Measurements from ENCODE around the gene VWCE.

Gene VWCE

DNA sequence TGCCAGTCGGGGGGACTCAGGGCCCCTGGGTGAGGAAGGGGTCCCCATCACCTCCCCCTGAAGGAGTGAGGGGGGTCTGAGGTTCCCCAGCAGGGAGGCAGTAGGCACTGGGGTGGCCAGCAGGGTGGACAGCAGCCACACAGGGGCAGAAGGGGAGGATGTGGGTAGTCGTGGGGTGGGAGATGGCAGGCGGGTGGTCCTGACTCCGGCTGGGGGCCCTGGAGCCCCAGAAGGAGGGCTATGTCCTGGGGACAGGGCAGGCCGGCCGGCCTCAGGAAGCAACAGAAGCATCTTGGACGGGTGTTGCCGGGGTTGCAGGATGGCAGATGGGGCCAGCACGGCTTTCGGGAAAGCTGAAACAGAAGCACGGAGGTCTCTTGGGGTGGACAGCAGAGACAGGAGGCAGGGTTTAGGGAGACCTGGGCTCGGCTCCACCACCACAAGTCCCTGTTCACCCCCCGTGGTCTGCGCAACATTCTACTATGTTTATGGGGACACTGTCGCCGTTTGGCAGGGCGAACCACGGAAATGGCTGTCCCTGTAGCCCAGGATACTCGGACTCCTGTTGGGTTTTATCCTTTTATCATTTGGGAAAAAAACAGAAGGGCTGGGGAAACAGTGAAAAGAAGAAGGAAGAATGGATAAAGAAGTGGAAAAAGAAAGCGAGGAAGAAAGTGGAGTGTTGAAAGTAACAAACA is 14.1 kb downstream of the VWCE start:
- H3K9me3 ChIP-seq, result no peaks in the 10 kb centered on the region
- no peak overlapping the region for H3K4me3 ChIP-seq (ENCODE audit: low read depth, low read length)
- no peaks in the 10 kb centered on the region for H3K36me3 ChIP-seq
- no peak for DNase-seq
- no peaks in the 10 kb centered on the region for H3K4me1 ChIP-seq
- H3K27me3 ChIP-seq, result no peaks in the 10 kb centered on the region
- TF ChIP-seq, protein P1, sequence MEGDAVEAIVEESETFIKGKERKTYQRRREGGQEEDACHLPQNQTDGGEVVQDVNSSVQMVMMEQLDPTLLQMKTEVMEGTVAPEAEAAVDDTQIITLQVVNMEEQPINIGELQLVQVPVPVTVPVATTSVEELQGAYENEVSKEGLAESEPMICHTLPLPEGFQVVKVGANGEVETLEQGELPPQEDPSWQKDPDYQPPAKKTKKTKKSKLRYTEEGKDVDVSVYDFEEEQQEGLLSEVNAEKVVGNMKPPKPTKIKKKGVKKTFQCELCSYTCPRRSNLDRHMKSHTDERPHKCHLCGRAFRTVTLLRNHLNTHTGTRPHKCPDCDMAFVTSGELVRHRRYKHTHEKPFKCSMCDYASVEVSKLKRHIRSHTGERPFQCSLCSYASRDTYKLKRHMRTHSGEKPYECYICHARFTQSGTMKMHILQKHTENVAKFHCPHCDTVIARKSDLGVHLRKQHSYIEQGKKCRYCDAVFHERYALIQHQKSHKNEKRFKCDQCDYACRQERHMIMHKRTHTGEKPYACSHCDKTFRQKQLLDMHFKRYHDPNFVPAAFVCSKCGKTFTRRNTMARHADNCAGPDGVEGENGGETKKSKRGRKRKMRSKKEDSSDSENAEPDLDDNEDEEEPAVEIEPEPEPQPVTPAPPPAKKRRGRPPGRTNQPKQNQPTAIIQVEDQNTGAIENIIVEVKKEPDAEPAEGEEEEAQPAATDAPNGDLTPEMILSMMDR (IDR thresholded peaks at IDR 0.05; ENCODE audit: low read depth, low read length), result no peak

DNA sequence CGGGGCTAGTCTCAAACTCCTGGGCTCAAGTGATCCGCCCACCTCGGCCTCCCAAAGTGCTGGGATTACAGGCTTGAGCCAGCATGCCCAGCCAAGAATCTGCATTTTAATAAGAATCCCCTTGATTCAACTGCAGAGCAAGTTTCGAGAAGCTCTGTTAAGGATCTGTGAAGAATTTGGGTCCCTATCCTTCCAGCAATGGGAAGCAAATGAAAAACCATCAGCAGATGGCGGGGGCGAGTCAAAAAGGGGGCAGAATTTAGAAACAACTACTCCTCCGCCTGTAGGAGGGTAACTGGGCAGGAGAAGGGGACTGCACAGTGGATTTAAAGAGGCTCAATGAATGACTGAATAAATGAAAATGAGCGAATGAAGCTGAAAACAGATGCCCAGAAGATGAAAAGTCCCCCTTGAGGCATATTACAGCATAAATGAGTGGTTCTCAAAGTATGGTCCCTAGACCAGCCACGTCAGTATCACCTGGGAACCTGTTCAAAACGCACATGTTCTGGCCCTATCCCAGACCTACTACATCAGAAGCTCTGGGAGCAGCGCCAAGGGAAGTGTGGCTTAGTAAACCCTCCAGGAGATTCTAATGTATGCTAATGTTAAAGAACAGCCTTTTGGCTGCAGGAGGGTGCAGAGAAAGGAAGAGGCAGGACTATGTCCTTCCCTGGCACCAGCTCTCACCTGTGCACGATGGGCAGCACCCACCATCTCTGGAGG is 15.0 kb downstream of the VWCE start:
- H3K4me3 ChIP-seq (ENCODE audit: low read depth, low read length), result no peak overlapping the region
- DNase-seq, result no peak

DNA sequence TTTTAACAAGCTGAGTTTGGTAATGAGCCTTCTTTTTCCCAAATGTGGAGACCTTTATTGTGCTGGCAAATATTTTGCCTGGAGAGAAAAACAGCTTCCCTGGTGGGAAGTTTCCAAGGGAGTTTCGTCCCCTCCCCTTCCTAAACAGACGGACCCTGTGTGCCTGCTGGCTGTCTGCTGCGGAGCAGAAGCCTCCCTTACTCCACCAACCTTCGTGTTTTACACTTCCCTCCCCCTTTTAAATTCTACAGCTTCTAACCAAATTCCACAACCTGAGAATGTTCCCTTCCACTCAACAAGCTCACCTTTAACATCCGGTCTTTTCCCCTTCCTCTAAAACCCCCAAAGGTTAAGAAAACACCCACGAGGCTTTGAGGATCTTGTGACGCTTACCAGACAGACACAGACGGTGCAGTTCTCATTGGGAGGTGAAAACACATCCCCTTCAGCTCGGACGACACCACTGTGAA is 17.1 kb downstream of the VWCE start:
- no peak overlapping the region for H3K4me3 ChIP-seq (ENCODE audit: low read depth, low read length)
- H3K27me3 ChIP-seq, result no peaks in the 10 kb centered on the region
- DNase-seq, result no peak
- TF ChIP-seq, protein P1 (IDR thresholded peaks at IDR 0.05; ENCODE audit: low read depth, low read length), result no peak
- no peaks in the 10 kb centered on the region for H3K4me1 ChIP-seq
- H3K9me3 ChIP-seq, result no peaks in the 10 kb centered on the region
- no peaks in the 10 kb centered on the region for H3K36me3 ChIP-seq

More for the DNA sequence above, 15.0 kb downstream of the VWCE start:
- H3K9me3 ChIP-seq, result no peaks in the 10 kb centered on the region
- TF ChIP-seq, protein P1 (IDR thresholded peaks at IDR 0.05; ENCODE audit: low read depth, low read length), result no peak
- no peaks in the 10 kb centered on the region for H3K4me1 ChIP-seq
- no peaks in the 10 kb centered on the region for H3K36me3 ChIP-seq
- H3K27me3 ChIP-seq, result no peaks in the 10 kb centered on the region

DNA sequence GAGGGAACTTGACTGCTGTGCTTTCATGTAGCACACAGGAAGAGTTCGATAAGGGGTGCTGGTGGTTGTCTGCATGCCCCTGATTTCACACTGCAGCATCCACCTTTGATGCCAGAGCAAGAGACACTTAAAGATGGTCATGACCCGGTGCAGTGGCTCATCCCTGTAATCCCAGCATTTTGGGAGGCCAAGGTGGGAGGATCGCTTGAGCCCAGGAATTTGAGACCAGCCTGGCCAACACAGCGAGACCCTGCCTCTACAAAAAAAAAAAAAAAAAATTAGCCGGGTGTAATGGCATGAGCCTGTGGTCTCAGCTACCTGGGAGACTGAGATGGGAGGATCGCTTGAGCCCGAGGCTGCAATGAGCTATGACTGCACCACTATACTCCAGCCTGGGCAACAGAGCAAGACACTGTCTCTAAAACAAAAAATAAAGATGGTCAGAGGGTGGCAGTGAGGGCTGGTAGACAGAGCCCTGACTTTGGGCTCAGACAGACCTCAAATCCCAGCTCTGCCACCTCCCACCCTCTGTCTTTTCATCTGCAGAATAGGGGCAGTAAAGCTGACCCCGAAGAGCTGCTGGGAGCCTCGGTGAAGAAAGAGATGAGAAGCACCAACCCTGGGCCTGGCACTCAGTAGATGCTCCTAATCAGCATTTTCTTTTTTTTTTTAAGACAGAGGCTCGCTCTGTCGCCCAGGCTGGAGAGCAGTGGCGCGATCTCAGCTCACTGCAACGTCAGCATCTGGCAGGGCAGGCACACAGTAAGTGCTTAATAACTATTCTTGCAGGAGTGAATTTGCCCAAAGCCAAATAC is 17.7 kb downstream of the VWCE start:
- no peaks in the 10 kb centered on the region for H3K9me3 ChIP-seq
- H3K27me3 ChIP-seq, result no peaks in the 10 kb centered on the region
- no peak overlapping the region for H3K4me3 ChIP-seq (ENCODE audit: low read depth, low read length)
- H3K36me3 ChIP-seq, result no peaks in the 10 kb centered on the region
- no peaks in the 10 kb centered on the region for H3K4me1 ChIP-seq
- TF ChIP-seq, protein P1 (IDR thresholded peaks at IDR 0.05; ENCODE audit: low read depth, low read length), result no peak
- no peak for DNase-seq

DNA sequence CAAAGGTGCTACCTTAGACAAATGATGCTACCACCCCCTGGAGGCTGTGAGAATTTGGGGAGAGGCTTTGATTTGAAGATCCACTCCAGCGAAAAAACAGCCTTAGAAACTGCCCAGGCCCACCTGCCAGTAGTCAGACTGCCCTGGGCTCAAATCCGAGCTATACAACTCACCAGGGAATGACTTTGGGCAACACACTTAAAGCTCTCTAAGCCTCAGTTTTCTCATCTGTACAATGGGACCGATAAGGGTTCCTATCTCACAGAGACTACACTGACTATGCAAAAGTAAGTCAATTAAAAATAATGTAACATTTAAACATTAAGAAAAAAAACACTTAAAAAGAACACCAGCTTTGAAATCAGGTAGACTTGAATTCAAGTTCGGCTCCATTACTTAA is 19.9 kb downstream of the VWCE start:
- no peaks in the 10 kb centered on the region for H3K4me1 ChIP-seq
- DNase-seq, result no peak
- no peaks in the 10 kb centered on the region for H3K27me3 ChIP-seq
- H3K4me3 ChIP-seq (ENCODE audit: low read depth, low read length), result no peak overlapping the region
- TF ChIP-seq, protein P1 (IDR thresholded peaks at IDR 0.05; ENCODE audit: low read depth, low read length), result no peak
- no peaks in the 10 kb centered on the region for H3K36me3 ChIP-seq
- H3K9me3 ChIP-seq, result no peaks in the 10 kb centered on the region

Measured in BE2C (cell line).